ENCODE measurements around the gene LCA5.
"Not testable (repeated sequence)": the region's sequence is repeated elsewhere in the genome, so short reads cannot be mapped to it uniquely, and the experiment has no call there.

The LCA5 gene

DNA sequence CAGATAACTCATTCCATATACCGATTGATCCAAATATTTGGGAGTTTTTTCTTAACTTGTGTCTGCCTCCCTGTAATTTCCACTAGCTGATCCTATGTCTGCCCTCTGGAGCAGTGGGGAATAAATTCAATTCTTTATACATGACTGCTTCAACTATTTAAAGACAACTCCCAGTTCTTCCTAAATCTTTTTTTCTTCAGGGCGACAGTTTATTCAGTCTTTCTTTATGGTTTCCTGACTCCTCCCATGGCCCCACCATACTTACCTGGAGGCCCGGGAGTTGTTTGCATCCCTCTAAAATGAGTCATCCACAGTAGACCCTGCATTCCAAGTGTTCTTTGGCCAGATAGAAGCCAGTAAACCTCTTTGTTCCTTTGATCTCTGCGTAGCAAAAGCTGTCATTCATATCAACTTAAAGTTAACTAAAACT lies 73.6 kb downstream of the LCA5 start:
- no peak for DNase-seq

DNA sequence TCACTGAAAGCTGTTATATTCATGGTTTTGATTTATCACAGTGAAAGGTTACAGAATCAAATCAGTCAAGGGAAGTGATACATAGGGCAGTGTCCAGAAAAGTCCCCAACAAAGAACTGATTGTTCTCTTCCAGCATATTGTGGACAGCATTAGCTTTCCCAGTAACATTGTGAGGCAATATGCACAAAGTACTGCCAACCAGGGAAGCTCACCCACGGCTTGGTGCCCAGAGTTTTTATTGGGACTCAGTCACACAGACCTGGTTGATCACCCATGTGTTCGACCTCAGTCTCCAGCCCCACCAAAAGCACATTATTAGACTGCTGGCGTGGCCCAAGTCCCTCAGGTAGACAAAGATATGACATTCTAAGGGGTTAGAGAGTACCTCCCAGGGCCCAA lies 76.0 kb downstream of the LCA5 start:
- no peak for DNase-seq

DNA sequence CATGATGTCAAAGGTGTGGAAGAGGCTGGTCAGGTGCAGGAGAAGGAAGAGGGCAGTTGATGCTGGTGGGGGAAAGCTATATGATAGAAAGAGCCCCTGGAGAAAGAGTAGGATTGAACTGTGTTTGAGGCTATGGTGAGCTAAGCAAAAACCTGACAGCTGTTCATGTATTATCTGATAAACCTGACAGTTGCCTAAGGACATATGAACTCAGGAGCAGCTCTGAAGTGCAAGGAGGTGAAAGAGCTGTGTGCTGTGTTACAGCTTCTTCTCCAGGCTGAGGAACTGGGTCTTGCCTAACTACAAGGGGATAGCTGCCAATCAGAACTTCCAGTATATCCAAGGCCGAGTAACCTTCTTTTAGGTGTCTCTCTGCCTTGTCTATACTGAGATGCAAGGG lies 81.8 kb downstream of the LCA5 start:
- no peak for DNase-seq

DNA sequence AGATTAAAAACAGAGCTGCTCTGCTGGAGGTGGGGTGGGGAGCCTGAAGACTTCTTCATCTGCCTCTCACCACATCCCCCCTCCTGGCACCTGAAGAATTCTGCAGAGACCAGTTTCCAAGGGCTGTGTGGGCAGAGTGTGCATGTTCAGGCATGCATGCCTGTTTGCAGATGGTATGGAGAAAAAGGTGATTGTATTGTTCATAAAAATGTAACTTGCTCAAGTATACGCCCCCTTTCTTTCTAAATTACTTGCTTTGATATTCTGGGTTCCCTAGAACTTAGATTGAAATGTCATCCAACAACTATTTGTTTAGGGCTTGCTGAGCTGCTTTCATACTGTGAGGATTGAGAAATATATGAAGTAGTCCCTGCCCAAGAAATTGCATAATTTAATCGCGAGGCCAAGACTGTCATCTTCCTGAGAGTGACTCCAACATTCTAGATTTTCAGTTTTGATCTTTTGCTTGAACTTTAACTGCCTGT lies 83.6 kb downstream of the LCA5 start:
- no peak for DNase-seq

DNA sequence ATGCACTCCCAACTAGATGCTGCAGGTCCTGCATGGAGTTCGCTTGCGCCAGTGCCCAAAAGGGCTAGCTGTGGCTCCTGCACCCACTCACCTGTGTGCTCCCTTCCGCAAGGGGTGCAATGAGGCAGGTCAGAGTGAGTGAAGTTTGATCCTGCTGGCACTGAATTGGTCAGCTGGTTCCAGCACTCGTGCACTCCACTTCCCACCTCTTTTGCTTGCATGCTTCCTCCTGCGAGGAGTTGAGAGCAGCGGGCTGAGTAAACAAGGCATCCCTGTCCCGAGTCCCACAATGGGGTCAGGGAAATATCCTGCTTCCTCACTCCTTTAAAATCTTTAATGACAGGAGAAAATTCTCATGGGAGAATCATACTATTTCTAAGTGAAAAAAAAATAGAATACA lies 86.2 kb downstream of the LCA5 start:
- DNase-seq = no peak

DNA sequence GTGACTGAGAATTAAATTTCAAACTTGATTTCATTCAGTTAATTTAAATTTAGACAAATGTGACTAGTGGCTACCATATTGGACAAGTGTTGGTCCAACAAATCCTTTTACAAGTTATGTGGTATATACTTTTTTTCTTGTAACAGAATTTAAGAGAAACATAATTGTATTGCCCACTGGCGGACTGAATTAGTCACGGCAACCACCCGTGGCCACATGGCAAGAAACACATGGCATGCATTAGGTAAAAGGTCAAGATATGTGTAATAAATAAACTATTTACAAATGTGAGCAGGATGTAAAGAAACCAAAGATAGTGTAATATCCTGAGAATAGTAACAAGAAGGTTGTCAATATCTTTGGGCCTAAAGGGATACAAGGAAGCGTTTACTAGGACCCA lies 91.2 kb downstream of the LCA5 start:
- no peak for DNase-seq

DNA sequence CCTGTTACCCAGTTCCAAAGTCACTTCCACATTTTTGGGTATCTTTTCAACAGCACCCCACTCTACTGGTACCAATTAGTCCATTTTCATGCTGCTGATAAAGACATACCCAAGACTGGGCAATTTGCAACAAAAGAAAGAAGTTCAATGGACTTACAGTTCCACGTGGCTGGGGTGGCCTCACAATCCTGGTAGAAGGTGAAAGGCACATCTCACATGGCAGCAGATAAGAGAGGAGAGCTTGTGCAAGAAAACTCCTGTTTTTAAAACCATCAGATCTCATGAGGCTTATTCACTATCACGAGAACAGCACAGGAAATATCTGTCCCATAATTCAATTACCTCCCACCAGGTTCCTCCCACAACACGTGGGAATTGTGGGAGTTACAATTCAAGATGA lies 93.4 kb downstream of the LCA5 start:
- not testable (repeated sequence) for DNase-seq

DNA sequence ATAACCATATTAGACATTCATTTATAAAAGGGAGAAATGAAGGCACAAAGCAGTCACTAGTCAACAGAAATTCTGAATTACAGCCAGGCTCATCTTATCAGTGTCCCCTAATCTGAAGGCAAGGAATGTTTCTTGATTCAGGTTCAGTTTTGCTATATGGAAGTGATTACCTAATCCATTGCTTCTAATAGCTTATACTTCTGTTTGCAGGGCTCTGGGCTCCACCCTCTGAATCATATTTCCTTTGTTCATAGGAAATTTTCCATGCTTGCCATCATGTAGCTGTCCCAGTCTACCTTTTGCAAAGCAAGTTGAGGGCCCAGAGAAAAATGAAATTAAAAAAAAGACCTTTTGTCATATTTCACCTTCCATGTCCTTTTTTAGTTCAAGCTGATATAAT lies 96.0 kb downstream of the LCA5 start:
- DNase-seq = no peak

DNA sequence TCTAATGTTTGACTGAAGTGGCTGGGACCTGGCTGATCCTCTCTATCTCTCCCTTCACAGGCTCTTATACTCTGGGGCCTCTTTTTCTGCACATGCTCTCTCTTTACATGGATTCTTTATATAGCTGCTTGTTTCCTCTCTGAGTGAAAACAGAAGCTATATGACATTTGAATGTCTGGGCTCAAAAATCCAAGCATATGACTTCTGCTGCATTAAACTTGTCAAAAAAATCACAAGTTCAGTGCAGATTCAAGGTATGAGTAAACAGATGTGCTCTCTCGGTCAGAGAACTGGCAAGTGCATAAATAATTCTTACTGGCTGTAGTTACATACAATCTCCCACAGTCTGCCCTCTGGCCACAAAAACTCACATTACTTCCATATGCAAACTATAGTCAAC lies 96.6 kb downstream of the LCA5 start:
- DNase-seq = no peak

DNA sequence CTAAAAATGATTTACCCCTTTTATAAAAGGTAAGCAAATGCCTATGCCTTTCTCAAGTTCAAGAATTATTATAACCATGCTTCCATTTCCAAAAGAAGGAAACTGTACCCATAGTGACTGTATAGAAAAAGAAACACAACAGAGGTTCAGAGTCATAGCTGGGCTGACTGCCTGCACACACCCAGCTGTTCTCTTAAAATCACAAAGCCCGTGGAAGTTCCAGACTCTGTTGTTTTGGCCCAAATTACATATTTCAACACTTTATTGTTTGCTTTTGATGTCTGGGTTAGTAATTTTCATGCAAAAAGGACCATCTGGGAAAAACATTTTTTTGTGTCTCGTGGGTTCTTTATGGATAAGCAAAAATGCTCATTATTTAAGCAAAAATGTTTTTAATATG lies 99.2 kb downstream of the LCA5 start:
- DNase-seq = no peak

DNA sequence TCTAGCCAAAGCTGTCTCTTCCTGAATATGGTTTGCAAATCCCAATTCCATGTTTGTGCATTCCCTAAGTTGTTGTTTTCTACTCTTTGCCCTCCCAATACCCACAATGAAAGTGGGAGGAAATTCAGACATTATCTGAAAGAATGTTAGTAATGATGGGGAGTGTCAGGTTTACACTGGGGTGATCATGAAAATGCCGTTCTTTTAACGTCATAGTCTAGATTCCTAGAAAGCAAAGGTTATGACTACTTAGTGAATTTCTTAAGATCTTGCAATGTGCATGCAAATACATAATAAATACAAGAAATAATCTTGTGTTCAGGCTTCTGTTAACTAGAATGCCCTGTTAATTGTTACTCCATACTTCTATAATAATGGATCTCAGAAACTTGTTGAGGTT lies 101.0 kb downstream of the LCA5 start:
- DNase-seq = no peak

DNA sequence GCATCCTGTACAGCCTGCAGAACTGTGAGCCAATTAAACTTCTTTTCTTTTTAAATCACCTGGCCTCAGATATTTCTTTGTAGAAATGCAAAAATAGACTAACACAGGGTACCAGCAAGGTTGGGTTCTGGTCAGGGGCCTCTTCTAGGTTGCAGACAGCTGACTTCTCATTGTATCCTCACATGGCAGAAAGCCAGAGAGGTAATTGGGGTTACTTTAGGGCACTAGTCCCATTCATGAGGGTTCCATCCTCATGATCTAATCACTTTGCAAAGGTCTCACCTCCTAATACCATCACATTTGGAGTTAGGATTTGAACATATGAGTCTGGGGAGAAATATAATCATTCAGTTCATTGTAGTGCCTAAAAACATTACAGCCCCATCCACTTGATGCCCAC lies 101.5 kb downstream of the LCA5 start:
- DNase-seq = no peak
